HG02759 (cell line): ENCODE data around the gene KLK1.

Experiments used
- ATAC-seq: cut with Tn5 transposase; IDR thresholded peaks from one replicate; pipeline ENCODE4 v1.9.1; 2021; ENCODE audit warnings: mild to moderate bottlenecking, moderate library complexity; ENCODE audit not compliant: unreplicated experiment

The KLK1 gene

GRCh38 chr19:50823389-50824042 lies at the start of gene KLK1:
Gene KLK1 (minus strand): TSS chr19:50823787. CDS start chr19:50823748, 39 bp downstream.
- ATAC-seq = no peak

- no peak for ATAC-seq
Observed at GRCh38 chr19:50873056-50873455, 49.5 kb upstream of the KLK1 start, which contains the start of gene KLK2. Gene KLK2 (plus strand): TSS chr19:50873439. CDS start chr19:50873474, 35 bp downstream.

GRCh38 chr19:50870417-50871089 lies 47.0 kb upstream of the KLK1 start:
- ATAC-seq = no peak

GRCh38 chr19:50869479-50869878 lies 45.9 kb upstream of the KLK1 start:
- no peak for ATAC-seq

DNA sequence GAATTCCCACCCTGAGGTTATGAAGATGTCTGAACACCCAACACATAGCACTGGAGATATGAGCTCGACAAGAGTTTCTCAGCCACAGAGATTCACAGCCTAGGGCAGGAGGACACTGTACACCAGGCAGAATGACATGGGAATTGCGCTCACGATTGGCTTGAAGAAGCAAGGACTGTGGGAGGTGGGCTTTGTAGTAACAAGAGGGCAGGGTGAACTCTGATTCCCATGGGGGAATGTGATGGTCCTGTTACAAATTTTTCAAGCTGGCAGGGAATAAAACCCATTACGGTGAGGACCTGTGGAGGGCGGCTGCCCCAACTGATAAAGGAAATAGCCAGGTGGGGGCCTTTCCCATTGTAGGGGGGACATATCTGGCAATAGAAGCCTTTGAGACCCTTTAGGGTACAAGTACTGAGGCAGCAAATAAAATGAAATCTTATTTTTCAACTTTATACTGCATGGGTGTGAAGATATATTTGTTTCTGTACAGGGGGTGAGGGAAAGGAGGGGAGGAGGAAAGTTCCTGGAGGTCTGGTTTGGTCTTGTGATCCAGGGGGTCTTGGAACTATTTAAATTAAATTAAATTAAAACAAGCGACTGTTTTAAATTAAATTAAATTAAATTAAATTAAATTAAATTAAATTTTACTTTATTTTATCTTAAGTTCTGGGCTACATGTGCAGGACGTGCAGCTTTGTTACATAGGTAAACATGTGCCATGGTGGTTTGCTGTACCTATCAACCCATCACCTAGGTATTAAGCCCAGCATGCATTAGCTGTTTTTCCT lies 38.1 kb upstream of the KLK1 start:
- ATAC-seq = no peak

DNA sequence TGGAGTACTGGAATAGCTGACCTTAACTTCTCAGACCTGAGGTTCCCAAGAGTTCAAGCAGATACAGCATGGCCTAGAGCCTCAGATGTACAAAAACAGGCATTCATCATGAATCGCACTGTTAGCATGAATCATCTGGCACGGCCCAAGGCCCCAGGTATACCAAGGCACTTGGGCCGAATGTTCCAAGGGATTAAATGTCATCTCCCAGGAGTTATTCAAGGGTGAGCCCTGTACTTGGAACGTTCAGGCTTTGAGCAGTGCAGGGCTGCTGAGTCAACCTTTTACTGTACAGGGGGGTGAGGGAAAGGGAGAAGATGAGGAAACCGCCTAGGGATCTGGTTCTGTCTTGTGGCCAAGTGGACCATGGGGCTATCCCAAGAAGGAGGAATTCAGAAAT lies 37.4 kb upstream of the KLK1 start:
- ATAC-seq = no peak

GRCh38 chr19:50859849-50860248 lies 36.3 kb upstream of the KLK1 start:
- no peak for ATAC-seq

GRCh38 chr19:50858886-50859285 lies 35.3 kb upstream of the KLK1 start:
- ATAC-seq = no peak

DNA sequence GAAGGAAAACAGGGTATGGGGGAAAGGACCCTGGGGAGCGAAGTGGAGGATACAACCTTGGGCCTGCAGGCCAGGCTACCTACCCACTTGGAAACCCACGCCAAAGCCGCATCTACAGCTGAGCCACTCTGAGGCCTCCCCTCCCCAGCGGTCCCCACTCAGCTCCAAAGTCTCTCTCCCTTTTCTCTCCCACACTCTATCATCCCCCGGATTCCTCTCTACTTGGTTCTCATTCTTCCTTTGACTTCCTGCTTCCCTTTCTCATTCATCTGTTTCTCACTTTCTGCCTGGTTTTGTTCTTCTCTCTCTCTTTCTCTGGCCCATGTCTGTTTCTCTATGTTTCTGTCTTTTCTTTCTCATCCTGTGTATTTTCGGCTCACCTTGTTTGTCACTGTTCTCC lies 33.8 kb upstream of the KLK1 start:
- no peak for ATAC-seq

- no peak for ATAC-seq
Observed at GRCh38 chr19:50854636-50855410, 31.2 kb upstream of the KLK1 start, which contains the start of gene KLK3. Gene KLK3 (plus strand): TSS chr19:50854915. CDS start chr19:50854956, 41 bp downstream.

- ATAC-seq = no peak
Observed at GRCh38 chr19:50851620-50852019, 28.0 kb upstream of the KLK1 start.

DNA sequence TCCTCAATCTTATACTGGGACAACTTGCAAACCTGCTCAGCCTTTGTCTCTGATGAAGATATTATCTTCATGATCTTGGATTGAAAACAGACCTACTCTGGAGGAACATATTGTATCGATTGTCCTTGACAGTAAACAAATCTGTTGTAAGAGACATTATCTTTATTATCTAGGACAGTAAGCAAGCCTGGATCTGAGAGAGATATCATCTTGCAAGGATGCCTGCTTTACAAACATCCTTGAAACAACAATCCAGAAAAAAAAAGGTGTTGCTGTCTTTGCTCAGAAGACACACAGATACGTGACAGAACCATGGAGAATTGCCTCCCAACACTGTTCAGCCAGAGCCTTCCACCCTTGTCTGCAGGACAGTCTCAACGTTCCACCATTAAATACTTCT lies 27.2 kb upstream of the KLK1 start:
- no peak for ATAC-seq

- ATAC-seq = no peak
Observed at GRCh38 chr19:50844296-50844935, 20.8 kb upstream of the KLK1 start.

- no peak for ATAC-seq
Observed at GRCh38 chr19:50843701-50844221, 20.2 kb upstream of the KLK1 start.

- no peak for ATAC-seq
Observed at GRCh38 chr19:50843205-50843604, 19.6 kb upstream of the KLK1 start.

GRCh38 chr19:50842130-50842529 lies 18.5 kb upstream of the KLK1 start:
- ATAC-seq = no peak

DNA sequence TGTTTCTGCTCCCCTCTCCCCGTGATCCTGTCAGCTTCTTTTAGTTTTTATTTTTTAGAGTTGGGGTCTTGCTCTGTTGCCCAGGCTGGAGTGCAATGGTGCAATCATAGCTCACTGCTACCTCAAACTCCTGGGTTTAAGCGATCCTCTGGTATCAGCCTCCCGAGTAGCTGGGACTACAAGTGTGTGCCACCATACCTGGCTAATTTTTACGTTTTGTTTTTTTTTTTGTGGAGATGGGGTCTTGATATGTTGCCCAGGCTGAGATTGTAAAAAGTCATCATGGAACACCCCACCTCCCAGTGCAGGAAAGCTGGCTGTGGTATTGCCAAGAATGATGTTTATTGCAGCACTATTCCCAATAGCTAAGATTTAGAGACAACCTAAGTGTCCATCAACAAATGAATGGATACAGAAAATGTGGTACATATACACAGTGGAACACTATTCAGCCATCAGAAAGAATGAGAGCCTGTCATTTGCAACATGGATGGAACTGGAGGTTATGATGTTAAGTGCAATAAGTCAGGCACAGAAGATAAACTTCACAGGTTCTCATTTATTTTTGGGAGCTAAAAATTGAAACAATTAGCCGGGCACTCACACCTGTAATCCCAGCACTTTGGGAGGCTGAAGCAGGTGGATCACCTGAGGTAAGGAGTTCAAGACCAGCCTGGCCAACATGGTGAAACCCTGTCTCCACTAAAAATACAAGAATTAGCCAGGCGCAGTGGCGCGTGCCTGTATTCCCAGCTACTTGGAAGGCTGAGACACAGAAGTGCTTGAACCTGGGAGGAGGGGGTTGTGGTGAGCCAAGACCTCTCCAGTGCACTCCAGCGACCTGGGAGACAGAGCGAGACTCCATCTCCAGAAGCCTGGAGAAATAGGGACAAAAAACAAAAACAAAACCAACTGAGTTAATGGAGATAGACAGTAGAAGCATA lies 16.4 kb upstream of the KLK1 start:
- no peak for ATAC-seq

DNA sequence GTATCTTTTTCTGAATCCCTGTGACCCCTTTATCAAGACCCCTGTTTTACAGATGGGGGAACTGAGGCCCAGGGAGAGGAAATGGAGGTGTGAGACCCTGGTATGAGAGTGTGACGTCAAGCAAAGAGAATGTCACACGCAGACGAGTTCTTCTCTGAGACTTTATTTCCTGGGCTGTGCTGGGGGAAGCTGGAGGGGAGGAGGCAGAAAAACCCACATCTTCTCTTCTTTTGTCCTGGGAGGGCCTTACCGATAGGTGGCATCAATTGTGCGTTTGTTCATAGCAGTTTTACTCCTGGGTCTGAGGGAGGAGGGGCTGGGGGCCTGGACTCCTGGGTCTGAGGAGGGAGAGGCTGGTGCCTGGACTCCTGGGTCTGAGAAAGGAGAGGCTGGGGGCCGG lies 14.7 kb upstream of the KLK1 start:
- no peak for ATAC-seq

- ATAC-seq = no peak
Observed at GRCh38 chr19:50837300-50837699, 13.7 kb upstream of the KLK1 start.
